AG09319 (cell line): ENCODE results near the gene AMMECR1.
A peak's percentile ranks its signal among the peaks of the same experiment; 100 is the strongest.
"Not testable (repeated sequence)": the region's sequence is repeated elsewhere in the genome, so short reads cannot be mapped to it uniquely, and the experiment has no call there.

Experiments
- DNase-seq: peaks from one replicate; pipeline ENCODE4 v3.0.0-alpha.2; 2010; ENCODE audit warnings: low read depth; ENCODE audit errors: extremely low read depth
- CTCF ChIP-seq: IDR thresholded peaks from 2 replicates; pipeline ENCODE4 v1.5.1; 2011; ENCODE audit warnings: low read depth, mild to moderate bottlenecking, inconsistent platforms, low read length, moderate library complexity

Gene AMMECR1

DNA sequence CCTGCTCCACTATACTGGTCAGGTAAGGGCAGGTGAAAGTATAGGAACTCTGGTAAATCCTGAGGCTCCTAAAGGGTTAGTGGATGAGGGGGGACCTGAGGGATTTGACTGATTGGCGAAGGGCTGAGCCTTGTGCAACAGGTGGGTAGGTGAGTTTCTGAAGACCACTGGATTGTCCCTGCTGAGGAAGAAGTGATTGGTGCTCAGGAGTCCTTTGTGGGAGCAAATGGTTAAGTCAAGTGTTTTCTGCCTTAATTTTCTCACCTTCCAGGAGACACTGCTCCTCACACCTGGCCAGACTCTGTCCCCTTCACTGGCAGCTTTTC, 156.6 kb downstream of the AMMECR1 start:
- DNase-seq, result no peak
- no peak for TF ChIP-seq CTCF

DNA sequence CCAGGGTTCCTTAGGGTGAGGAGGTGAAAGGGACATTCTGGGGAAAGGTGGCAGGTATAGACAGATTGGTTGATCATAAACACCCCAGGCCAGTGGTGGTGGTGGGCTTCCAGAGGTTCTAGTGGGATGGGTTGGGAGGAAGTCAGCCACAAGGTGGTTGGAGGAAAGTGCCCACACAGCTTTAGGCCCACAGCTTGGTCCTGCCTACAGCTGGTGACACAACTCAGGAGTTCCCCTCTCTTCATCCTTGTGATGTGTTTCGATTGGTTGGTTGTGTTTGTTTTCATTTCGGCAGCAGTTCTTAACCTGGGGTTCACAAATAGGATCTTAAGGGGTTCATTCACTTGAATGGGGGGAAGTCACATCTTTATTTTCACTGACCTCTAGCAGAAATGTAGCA, 158.0 kb downstream of the AMMECR1 start:
- no peak for TF ChIP-seq CTCF
- no peak for DNase-seq

- DNase-seq, result no peak
- TF ChIP-seq CTCF, result no peak
Observed at GRCh38 chrX:110159235-110159634, 158.7 kb downstream of the AMMECR1 start.

DNA sequence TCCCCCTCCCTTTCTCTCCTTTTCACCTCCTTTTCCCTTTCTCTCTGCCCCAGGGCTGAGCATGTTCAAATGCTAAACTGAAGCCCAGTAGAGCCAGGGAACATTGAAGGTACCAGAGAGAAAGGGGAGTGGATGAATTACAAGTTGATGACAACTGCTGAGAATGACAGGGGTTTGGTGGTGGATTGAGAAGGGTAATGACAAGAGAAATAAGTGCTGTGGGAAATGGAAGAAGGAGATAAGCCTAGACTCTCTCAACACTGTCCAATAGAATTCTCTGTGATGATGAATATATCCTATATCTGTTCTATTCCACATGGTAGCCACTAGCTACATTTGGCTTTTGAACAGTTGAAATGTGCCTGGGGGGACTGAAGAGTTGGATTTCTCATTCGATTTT, 160.4 kb downstream of the AMMECR1 start:
- TF ChIP-seq CTCF, result no peak
- no peak for DNase-seq

GRCh38 chrX:110156167-110156754, 161.6 kb downstream of the AMMECR1 start:
- peak; percentile 49 for TF ChIP-seq CTCF
- DNase-seq, result no peak

DNA sequence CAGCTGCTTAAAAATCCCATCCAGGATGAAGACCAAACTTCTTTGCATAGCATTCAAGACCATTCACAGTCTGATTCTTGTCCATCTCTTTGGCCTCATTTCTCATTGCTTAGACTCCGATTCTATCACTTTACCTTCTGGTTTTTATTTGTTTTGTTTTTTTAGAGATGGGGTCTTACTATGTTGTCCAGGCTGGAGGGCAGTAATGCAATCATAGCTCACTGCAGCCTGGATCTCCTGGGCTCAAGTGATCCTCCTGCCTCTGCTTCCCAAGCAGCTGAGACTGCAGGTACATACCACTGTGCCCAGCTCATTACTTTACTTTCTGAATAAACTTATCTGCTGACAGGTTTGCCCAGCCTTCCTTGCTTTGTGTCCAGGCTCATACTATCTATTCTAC, 162.1 kb downstream of the AMMECR1 start:
- TF ChIP-seq CTCF, result no peak

GRCh38 chrX:110154328-110154727, 163.6 kb downstream of the AMMECR1 start:
- DNase-seq, result not testable (repeated sequence)

More for the DNA sequence above, 162.1 kb downstream of the AMMECR1 start:
- no peak for DNase-seq

- DNase-seq, result no peak
- no peak for TF ChIP-seq CTCF
Observed at GRCh38 chrX:110153896-110154295, 164.0 kb downstream of the AMMECR1 start.
